Medulla oblongata (tissue), 1 donor: ENCODE results near the gene VOPP1.

Source experiments
- DNase-seq: peaks from one replicate; pipeline ENCODE4 v3.0.0-alpha.2; 2015; ENCODE audit errors: extremely low spot score

Gene VOPP1

GRCh38 chr7:55468495-55468894 lies 103.8 kb downstream of the VOPP1 start:
- DNase-seq = no peak

GRCh38 chr7:55467047-55467593 lies 105.2 kb downstream of the VOPP1 start:
- no peak for DNase-seq

GRCh38 chr7:55465691-55466090 lies 106.6 kb downstream of the VOPP1 start:
- DNase-seq = no peak

GRCh38 chr7:55464422-55464821 lies 107.9 kb downstream of the VOPP1 start:
- DNase-seq = no peak

- DNase-seq = no peak
Observed at GRCh38 chr7:55463686-55464262, 108.5 kb downstream of the VOPP1 start.

GRCh38 chr7:55458351-55458750 lies 114.0 kb downstream of the VOPP1 start:
- DNase-seq = no peak

- DNase-seq = no peak
Observed at GRCh38 chr7:55457801-55458200, 114.5 kb downstream of the VOPP1 start.

- DNase-seq = no peak
Observed at GRCh38 chr7:55452971-55453370, 119.3 kb downstream of the VOPP1 start.

GRCh38 chr7:55449992-55450535 lies 122.2 kb downstream of the VOPP1 start:
- DNase-seq = no peak

- no peak for DNase-seq
Observed at GRCh38 chr7:55449205-55449991, 122.9 kb downstream of the VOPP1 start.

- no peak for DNase-seq
Observed at GRCh38 chr7:55448526-55448925, 123.8 kb downstream of the VOPP1 start.

GRCh38 chr7:55444786-55445185 lies 127.5 kb downstream of the VOPP1 start:
- no peak for DNase-seq

GRCh38 chr7:55441774-55442522 lies 130.4 kb downstream of the VOPP1 start:
- DNase-seq = no peak

- no peak for DNase-seq
Observed at GRCh38 chr7:55441002-55441401, 131.3 kb downstream of the VOPP1 start.

- DNase-seq = no peak
Observed at GRCh38 chr7:55440040-55440690, 132.1 kb downstream of the VOPP1 start.

- no peak for DNase-seq
Observed at GRCh38 chr7:55439627-55440026, 132.7 kb downstream of the VOPP1 start.

GRCh38 chr7:55438757-55439525 lies 133.4 kb downstream of the VOPP1 start:
- DNase-seq = no peak

GRCh38 chr7:55438085-55438756 lies 134.1 kb downstream of the VOPP1 start:
- DNase-seq = no peak

GRCh38 chr7:55437375-55437774 lies 134.9 kb downstream of the VOPP1 start:
- no peak for DNase-seq

- no peak for DNase-seq
Observed at GRCh38 chr7:55436457-55436856, 135.8 kb downstream of the VOPP1 start.
